Amygdala (tissue), 56 donors: ENCODE data around the gene OSTM1.
"Not testable (repeated sequence)": the region's sequence is repeated elsewhere in the genome, so short reads cannot be mapped to it uniquely, and the experiment has no call there.

Experiments used
- DNase-seq, 56 donors: peaks; one replicate each; lab custom pipeline; 2025; lab: John Stamatoyannopoulos, UW

The OSTM1 gene

DNA sequence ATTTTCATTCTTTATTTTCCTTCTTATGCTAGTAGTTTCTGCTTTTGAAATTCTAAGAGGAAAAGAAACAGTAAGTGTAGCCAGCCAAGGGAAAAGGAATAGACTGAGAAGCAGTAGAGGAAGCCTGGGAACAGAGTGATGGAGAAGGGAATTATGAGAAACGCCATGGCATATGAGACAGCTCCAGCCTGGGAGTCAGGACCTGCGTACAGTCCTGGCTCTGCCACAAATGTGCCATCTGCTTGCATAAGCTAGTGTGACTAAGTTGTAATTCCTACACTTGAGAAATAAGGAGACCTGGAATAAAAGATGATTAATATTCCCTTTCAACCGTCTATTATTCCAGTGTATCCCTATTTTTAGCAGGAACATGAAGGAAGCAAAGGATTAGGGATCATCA is 47.5 kb downstream of the OSTM1 start:
- DNase-seq = no peak

GRCh38 chr6:108024427-108025073 is 50.0 kb downstream of the OSTM1 start:
- DNase-seq = no peak

DNA sequence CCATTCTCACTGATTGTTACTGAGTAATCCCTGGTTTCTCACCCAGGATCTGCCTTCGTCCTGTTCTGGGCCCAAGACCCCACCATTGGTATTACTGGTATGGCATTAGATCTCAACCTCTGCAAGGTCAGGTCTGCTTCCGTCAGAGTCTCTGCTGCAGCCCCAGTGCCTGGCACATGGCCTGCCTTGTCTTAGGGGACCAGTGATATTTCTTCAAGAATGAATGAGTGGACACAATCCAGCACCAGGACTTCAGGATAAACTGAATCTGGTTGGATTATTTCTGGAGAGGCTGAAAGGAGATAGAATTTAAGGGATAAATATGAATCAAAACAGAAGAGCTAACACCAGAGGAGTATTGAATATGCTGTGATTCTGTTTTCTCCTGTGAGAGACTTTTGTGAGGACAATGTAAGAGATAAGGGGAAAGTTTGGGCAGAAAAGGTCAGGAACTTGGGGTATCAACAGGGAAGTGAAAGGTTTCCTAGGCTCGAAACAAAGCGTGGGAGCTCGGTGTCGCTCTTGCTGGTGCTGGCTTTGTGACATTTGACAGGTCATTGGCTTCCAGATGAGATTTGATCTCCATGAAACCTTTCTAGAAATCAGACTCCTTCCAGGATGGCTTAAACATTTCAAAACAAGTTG is 53.9 kb downstream of the OSTM1 start:
- DNase-seq = no peak

- DNase-seq = not testable (repeated sequence)
Measured at GRCh38 chr6:108016283-108016682, 58.3 kb downstream of the OSTM1 start.

DNA sequence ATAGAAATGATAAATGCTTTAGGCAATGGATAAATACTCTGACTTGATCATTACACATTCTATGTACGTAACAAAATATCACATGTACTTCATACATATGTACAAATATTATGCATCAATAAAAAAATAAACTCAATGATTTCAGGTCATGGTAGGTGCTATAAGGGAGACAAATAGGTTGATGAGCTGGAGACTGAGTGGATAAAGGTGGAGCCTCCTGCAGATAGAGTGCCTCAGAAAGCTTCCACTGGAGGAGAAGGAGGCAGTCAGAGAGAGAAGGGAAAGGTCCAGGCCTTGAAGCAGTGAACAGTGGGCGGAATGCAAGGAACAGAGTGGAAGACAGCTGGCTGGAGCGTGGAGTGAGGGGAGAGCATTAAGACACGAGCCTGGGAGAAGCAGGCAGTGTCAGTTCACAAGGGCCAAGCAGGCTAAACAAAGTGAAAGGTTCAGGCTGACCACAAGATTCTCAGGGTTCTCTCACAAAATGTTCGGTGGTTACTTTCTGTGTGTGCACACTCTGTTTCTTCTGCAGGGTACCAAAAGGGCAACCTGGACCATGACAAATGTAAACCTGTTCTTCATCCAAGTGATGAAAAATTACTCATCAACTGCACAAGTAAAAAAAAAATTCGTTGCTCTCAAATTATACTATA is 60.6 kb downstream of the OSTM1 start:
- no peak for DNase-seq

GRCh38 chr6:108009894-108010293 is 64.6 kb downstream of the OSTM1 start:
- no peak for DNase-seq

GRCh38 chr6:108009258-108009657 is 65.3 kb downstream of the OSTM1 start:
- DNase-seq = not testable (repeated sequence)

- DNase-seq = no peak
Measured at GRCh38 chr6:108008363-108008762, 66.2 kb downstream of the OSTM1 start.

DNA sequence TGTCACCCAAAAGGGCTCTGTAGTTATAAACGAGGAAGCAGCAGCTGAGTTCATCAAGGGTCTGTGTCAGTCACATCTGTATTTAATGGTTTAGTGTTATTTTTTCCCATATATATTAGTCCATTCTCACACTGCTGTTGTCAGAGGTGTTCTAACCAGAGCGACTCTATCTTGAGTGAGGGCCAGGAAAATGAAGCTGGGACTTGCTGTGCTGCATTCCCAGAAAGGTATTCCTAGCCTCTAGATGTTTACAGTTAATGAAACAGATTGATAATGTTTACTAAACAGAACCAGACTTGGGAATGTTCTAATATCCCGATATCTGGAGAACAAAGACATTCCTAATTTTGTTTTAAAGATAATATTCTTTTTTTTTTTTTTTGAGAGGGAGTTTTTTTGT is 68.6 kb downstream of the OSTM1 start:
- no peak for DNase-seq

GRCh38 chr6:108004861-108005260 is 69.7 kb downstream of the OSTM1 start:
- no peak for DNase-seq

- DNase-seq = peak in 55 of 56 donors; percentile 2 to 93 (median 67)
Measured at GRCh38 chr6:108002365-108003221, 71.9 kb downstream of the OSTM1 start.

DNA sequence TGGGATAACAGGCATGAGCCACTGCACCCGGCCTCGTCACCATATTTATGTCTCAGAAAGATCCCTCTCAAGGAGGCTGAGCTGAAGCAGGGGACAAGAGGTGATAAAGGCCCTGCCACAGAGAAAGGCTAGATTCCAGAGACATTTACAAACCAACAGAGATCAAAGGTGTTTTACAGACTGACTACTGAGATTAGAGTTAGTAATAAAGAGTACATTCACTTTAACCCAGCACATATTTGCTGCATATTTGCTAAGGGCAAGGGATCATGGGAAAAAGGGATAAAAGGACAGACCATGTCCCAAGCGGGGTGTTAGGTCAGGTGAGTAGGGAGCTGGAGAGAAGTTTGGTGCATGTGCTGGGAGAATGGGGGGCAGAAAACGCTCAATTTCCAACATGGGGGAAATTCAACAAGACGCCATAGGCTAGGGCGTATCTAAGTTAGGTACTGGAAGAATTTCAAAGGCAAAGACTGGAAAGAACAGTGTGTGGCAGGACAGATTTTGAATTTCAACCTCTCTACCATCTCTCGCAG is 72.8 kb downstream of the OSTM1 start:
- no peak for DNase-seq

- not testable (repeated sequence) for DNase-seq
Measured at GRCh38 chr6:108000259-108000658, 74.3 kb downstream of the OSTM1 start.

- DNase-seq = no peak
Measured at GRCh38 chr6:107999341-107999740, 75.2 kb downstream of the OSTM1 start.

GRCh38 chr6:107991772-107992550 is 82.6 kb downstream of the OSTM1 start:
- no peak for DNase-seq
